ENCODE results near the gene TCF7L2.

Gene TCF7L2

GRCh38 chr10:112949143-112949823, 764 bp upstream of the TCF7L2 start:
- no peak for ATAC-seq

- peak in 1 of 2 donors; percentile 21 for ATAC-seq
Observed at GRCh38 chr10:112950714-112951358, 789 bp downstream of the TCF7L2 start.

GRCh38 chr10:112951359-112952281, 1.6 kb downstream of the TCF7L2 start:
- ATAC-seq = peak; percentile 15 to 37

DNA sequence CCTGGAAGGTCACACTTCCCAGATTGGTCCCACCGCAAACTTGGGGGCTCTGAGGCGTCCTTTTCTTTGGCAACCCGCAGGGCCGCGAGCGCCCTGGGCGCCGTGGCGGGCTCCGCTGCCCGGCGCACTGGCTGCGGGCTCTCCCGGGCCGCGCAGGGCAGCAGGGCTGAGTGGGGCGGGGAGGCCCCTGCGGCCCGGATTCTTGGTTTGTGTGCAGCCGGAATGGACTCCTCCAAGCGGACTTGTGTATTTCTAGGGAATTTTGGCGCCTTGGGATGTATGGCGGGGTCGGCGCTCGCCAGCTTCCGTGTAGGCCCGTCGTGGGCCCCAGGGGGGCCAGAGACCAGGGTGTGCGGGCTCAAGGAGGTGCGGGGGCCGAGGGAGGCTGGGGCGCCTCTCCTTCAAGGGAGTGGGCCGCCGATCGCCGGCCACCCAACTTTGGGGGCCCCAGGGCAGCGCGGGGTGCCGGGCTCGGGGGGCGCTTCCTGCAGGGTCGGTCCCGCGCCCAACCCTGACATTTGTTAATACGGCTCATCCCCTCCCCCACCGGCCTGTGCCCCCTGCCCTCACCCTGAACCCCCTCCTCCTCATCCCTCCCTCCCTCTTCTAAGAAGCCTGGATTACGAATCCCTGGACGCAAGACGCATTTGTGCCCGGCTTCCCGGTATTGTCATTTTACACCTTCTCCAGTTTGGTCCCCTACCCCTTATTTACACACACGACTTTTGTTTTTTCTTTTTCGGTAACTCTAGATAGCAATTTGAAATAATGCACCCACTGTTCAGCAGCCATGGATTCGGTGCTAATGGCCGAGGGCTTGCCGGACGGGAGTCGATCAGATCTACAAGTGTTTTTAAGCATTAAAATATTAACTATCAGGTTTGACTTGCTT, 2.5 kb downstream of the TCF7L2 start:
- peak in 1 of 2 donors; percentile 16 for ATAC-seq

DNA sequence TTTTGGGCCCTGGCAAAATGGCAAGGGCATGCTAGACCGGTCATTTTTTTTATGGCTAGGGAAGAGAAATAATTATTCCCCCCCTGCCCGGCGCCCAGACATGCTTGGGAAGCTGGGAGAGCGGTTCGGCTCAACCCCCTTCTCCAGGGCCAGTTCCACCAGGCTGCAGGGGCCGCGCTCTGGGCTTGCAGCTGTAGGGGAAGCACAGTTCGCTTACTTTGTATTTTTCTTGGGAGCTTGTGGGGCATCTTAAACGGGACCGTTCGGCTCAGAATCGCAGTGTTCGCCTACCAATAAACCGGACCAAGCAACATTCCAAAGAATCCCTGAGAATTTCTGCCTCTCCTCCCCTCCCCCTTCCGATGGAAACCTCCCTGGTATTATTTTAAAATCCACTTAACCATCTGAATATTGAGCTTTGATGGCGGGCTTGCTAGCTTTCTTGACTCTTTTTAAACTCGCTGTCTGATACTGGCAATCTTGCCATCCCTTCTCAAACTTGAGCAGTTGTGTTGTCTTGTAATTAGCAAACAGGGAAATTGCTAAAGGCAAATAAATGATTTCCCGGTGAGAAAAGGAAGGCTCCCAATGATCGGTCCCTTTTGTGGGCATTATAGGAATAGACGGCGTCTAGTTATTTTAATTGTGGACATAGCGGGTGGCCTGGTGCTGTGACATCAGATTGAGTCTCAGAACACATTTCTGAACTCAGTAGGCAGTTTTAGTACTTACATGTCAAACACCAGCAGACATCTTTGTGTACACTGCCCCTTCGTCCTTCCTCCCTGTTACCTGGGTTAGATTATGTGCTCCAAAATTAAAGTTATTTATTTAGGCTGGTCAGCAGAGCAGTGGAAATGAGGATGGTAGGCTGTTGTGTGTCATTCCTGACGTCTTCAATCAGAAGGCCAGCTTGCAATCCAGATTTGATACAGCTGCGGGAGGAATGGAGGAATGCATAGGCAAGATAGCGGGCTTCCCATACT, 3.4 kb downstream of the TCF7L2 start:
- ATAC-seq = no peak

- ATAC-seq = no peak
Observed at GRCh38 chr10:112954974-112955581, 5.0 kb downstream of the TCF7L2 start.

GRCh38 chr10:112955582-112956421, 5.8 kb downstream of the TCF7L2 start:
- ATAC-seq = no peak

GRCh38 chr10:112956631-112957350, 6.7 kb downstream of the TCF7L2 start:
- no peak for ATAC-seq

DNA sequence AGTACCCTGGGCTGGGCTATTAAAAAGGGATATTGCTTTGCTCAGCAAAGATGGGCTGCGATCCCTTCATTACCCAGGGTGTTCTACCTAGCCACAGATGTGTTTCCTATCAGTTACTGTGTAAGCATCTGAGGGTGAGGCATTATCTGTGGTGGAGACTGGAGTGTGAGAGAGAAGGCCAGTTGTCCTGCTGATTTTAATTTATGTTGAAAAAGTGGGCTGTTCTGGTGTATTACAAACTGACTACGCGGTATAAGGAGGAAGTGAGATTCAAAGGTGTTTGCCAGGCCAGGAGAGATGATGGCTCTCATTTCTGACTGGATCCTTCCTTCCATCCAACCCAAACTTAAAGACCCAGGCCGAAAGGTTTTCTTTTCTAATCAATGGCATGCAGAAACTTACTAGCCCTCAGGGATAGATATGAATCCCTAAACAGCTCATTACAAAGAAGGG, 7.6 kb downstream of the TCF7L2 start:
- no peak for ATAC-seq

- ATAC-seq = no peak
Observed at GRCh38 chr10:112958275-112958995, 8.4 kb downstream of the TCF7L2 start.

- ATAC-seq = no peak
Observed at GRCh38 chr10:112959207-112959838, 9.3 kb downstream of the TCF7L2 start.

DNA sequence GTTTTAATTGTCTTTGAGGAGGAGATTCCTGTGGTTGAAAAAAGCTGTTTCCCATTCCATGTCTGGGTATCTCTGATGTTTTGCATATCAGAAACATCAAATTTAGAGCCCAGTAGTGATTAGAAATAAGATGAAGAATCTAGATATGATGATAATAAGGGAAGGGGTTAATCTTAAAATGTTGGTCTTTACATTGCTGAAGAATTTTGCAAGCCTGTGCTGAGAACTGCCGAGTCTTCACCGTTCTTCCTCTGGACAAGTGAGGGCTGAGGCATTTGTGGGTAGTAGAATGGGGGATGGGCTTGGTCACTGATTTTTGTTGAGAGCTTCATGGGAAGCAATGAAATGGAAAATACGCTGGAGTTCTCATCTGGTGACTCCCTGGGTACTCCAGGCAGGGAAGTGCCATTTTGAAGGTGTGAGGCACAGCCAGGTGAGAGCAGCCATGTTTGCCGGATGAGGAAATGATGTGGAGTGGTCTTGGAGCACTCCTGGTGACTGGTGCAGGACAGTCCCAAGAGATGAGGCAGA, 10.2 kb downstream of the TCF7L2 start:
- ATAC-seq = no peak

- ATAC-seq = no peak
Observed at GRCh38 chr10:112961609-112962008, 11.6 kb downstream of the TCF7L2 start.

- ATAC-seq = no peak
Observed at GRCh38 chr10:112962343-112962742, 12.3 kb downstream of the TCF7L2 start.

DNA sequence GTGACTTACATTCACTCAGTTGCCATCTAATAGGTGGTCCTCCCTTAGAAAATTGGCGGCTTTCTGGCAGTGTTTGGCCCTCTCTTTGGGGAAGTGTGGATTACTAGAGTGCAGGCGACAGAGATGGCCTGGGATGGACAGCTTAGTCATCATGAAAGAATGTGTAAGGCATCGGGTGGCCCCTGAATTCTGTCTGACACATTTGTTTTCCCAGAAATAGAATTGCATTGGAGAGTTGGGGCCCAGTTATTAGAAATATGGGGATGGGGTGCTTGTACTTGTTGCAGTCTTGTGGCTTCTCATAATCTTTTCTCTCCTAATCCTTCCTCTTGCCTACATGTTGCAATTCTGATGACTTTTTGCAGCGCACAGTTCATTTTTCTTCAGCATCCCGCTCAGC, 13.8 kb downstream of the TCF7L2 start:
- no peak for ATAC-seq

- no peak for ATAC-seq
Observed at GRCh38 chr10:112964482-112964881, 14.4 kb downstream of the TCF7L2 start.

DNA sequence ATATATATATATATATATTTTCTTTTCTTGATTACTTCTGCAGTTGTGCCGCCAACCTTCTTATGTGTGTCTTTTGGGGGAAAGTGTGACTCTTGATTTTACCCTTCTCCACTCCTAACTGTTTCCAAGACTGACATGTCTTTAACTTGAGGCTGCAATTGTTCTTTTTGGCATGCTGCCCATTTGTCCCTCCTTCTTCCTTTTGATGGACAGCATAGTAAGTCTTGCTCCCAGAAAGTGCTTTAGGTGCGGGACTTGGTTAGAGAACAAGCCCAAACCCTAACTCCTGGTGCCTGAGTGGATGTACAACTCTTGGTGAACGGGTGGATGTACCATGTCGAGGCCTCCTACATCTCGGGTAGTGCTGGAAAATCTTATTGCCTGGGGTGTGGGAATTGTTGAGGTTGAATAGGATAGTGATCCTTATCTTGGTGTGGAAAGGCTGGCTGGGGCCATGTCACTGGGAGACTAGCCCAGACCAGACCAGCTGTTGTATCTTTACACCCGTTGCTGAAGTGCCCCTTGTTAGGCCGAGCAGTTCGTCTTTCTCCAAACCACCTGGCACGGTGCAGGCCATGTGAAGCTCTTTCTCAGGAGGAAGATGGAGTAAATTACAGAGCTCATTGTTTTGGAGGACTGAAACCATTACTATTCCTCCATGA, 16.3 kb downstream of the TCF7L2 start:
- ATAC-seq = no peak

All from activated CD4-positive, CD25-positive, alpha-beta regulatory T cell treated with anti-CD3 and anti-CD28 coated beads, Interleukin-2, amount 50 U/mL, for 24 hours (primary cell).